Hepatocyte (in vitro differentiated cells): ENCODE data around the gene ASAP2.

Experiments
- CTCF ChIP-seq: fragments of 200-600 bp; sonication (generic); IDR thresholded peaks from 2 replicates; pipeline ENCODE4 v1.5.1; 2016; ENCODE audit warnings: antibody characterized with exemption, mild to moderate bottlenecking; ENCODE audit not compliant: poor library complexity
- EZH2 ChIP-seq: fragments of 200-600 bp; sonication (generic); IDR thresholded peaks from 2 replicates; pipeline ENCODE4 v1.6.1; 2016; ENCODE audit warnings: antibody characterized with exemption, mild to moderate bottlenecking, borderline replicate concordance
- EZH2phosphoT487 ChIP-seq: fragments of 200-600 bp; sonication (generic); IDR thresholded peaks from one replicate; pipeline ENCODE4 v1.6.1; 2018; ENCODE audit warnings: antibody characterized with exemption, mild to moderate bottlenecking, low read depth, moderate library complexity; ENCODE audit not compliant: unreplicated experiment, severe bottlenecking

GRCh38 chr2:9325428-9325827 lies 118.8 kb downstream of the ASAP2 start:
- TF ChIP-seq CTCF (no peak), EZH2 (no peak), EZH2phosphoT487 (no peak)
